Adrenal gland (tissue), 5 donors: ENCODE measurements around the gene NT5C2.

Source experiments
- POLR2A ChIP-seq, 2 donors: fragments of 450-650 bp; IDR thresholded peaks; one replicate each; pipeline ENCODE4 v1.6.1; 2017; ENCODE audit warnings: antibody characterized with exemption in 2 of 2, mild to moderate bottlenecking in 2 of 2, moderate library complexity in 1 of 2
- TF ChIP-seq, protein P1 (sequence below), 6 experiments: fragments of 450-650 bp in 4 of 6; fragments of 200-600 bp in 2 of 6; sonication (generic) in 1 of 6; IDR thresholded peaks; 1 replicate in 5 of 6; 2 replicates in 1 of 6; pipeline versions ENCODE4 v1.5.1 to v1.8.0; 2016 to 2021; ENCODE audit warnings: antibody characterized with exemption in 6 of 6, mild to moderate bottlenecking in 2 of 6, moderate library complexity in 1 of 6
- donor health status: DM: no; HTN: no; CAD: no.

DNA sequence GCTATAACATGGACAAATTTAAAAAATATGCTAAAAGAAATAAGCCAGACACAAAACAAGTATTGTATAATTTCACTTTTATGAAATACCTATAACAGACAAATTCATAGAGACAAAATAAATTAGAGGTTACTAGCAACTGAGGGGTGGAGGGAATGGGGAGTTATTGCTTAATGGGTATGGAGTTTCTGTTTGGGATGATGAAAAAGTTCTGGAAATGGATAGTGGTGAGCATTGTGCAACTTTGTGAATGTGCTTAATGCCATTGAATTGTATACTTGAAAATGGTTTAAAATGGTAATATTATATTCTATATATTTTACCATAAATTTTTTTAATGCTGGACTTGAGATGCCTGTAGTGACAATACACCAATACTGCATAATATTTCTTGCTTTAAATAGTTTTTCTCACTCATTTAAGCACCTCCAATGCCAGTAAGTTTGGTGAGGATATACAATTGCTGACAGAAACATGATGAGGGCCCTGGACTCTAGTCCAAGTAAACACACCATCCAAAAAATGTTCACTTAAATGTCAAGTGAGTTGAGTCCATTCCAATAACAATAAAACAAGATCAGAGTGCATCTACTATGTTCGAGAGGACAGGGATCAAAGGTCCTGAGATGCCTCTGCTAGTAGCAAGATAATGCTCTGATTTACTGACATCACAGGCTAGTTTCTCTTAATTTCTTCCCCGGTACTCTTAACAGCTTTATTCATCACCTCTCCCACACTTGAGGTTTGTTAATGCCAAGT, 71.9 kb downstream of the NT5C2 start:
- no peak for TF ChIP-seq POLR2A (IDR thresholded peaks at IDR 0.05)
- TF ChIP-seq, protein P1, sequence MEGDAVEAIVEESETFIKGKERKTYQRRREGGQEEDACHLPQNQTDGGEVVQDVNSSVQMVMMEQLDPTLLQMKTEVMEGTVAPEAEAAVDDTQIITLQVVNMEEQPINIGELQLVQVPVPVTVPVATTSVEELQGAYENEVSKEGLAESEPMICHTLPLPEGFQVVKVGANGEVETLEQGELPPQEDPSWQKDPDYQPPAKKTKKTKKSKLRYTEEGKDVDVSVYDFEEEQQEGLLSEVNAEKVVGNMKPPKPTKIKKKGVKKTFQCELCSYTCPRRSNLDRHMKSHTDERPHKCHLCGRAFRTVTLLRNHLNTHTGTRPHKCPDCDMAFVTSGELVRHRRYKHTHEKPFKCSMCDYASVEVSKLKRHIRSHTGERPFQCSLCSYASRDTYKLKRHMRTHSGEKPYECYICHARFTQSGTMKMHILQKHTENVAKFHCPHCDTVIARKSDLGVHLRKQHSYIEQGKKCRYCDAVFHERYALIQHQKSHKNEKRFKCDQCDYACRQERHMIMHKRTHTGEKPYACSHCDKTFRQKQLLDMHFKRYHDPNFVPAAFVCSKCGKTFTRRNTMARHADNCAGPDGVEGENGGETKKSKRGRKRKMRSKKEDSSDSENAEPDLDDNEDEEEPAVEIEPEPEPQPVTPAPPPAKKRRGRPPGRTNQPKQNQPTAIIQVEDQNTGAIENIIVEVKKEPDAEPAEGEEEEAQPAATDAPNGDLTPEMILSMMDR (IDR thresholded peaks at IDR 0.05), result no peak
